DND-41 (cell line): ENCODE results near the gene PTPRN2.
A peak's percentile ranks its signal among the peaks of the same experiment; 100 is the strongest.

Source experiments
- ATAC-seq: fragments of 200-7000 bp; cut with Tn5 transposase; 3 replicates; pipeline ENCODE4 v1.9.1; 2021; ENCODE audit warnings: low read depth; ENCODE audit not compliant: insufficient read depth
- DNase-seq: peaks from one replicate; pipeline ENCODE4 v3.0.0-alpha.2; 2020
- H2AFZ ChIP-seq: 2 replicates; pipeline ENCODE4 v1.6.0; 2012; ENCODE audit warnings: low read depth, low read length
- H3K27ac ChIP-seq: 2 replicates; pipeline ENCODE4 v1.5.1; 2012; ENCODE audit warnings: low read length, inconsistent platforms
- H3K27me3 ChIP-seq: fragments of 200-600 bp; sonication (generic); 2 replicates; pipeline ENCODE4 v1.6.0; 2012; ENCODE audit warnings: low read length, mild to moderate bottlenecking, inconsistent platforms; ENCODE audit not compliant: insufficient read depth, poor library complexity
- H3K36me3 ChIP-seq: 2 replicates; pipeline ENCODE4 v1.5.1; 2012; ENCODE audit warnings: low read length, inconsistent platforms; ENCODE audit not compliant: insufficient read depth
- H3K4me1 ChIP-seq: 2 replicates; pipeline ENCODE4 v1.5.1; 2012; ENCODE audit warnings: mild to moderate bottlenecking, low read length; ENCODE audit not compliant: insufficient read depth
- H3K4me2 ChIP-seq: 2 replicates; pipeline ENCODE4 v1.6.0; 2012; ENCODE audit warnings: mild to moderate bottlenecking, moderate library complexity, low read length, inconsistent platforms; ENCODE audit not compliant: insufficient read depth
- H3K4me3 ChIP-seq, 2 experiments: fragments of 200-600 bp in 1 of 2; shearing (Covaris generic) in 1 of 2; 2 replicates each; pipeline ENCODE4 v1.5.1; 2012 to 2016; ENCODE audit warnings: inconsistent platforms in 2 of 2, low read length in 2 of 2, mild to moderate bottlenecking in 2 of 2, low read depth in 1 of 2, moderate library complexity in 1 of 2
- H3K79me2 ChIP-seq: 2 replicates; pipeline ENCODE4 v1.6.0; 2012; ENCODE audit warnings: low read length, inconsistent platforms; ENCODE audit not compliant: insufficient read depth
- H3K9ac ChIP-seq: 2 replicates; pipeline ENCODE4 v1.6.0; 2012; ENCODE audit warnings: low read depth, mild to moderate bottlenecking, inconsistent platforms, low read length, moderate library complexity
- H3K9me3 ChIP-seq: 2 replicates; pipeline ENCODE4 v1.5.1; 2012; ENCODE audit warnings: low read length, moderate library complexity, mild to moderate bottlenecking, inconsistent platforms; ENCODE audit not compliant: insufficient read depth, severe bottlenecking
- H4K20me1 ChIP-seq: 2 replicates; pipeline ENCODE4 v1.6.0; 2012; ENCODE audit warnings: low read length; ENCODE audit not compliant: insufficient read depth
- CTCF ChIP-seq: IDR thresholded peaks from 2 replicates; pipeline ENCODE4 v1.5.1; 2012; ENCODE audit warnings: borderline replicate concordance, low read length, moderate library complexity, mild to moderate bottlenecking; ENCODE audit not compliant: poor library complexity, severe bottlenecking; ENCODE audit errors: extremely low read depth
- EZH2 ChIP-seq: IDR thresholded peaks from 3 replicates; pipeline ENCODE4 v1.6.1; 2012; ENCODE audit warnings: borderline replicate concordance, low read depth, mild to moderate bottlenecking, moderate library complexity, low read length, inconsistent platforms; ENCODE audit not compliant: severe bottlenecking

PTPRN2 gene

GRCh38 chr7:158596745-158597144 lies 9.1 kb upstream of the PTPRN2 start:
- Histone ChIP-seq H3K79me2 (no peaks in the 10 kb centered on the region), H3K9me3 (peaks cover 13% of the 10 kb centered on the region), H3K27me3 (no peaks in the 10 kb centered on the region), H3K4me3 (no peak overlapping the region), H3K4me2 (no peak overlapping the region), H3K27ac (no peak overlapping the region), H4K20me1 (no peaks in the 10 kb centered on the region), H3K9ac (no peak overlapping the region), H2AFZ (no peak overlapping the region), H3K36me3 (peaks cover 4% of the 10 kb centered on the region; the same call in 1 of the 2 replicates), H3K4me1 (no peaks in the 10 kb centered on the region)
- TF ChIP-seq EZH2 (no peak), CTCF (no peak)
- DNase-seq (no peak), ATAC-seq (peak; percentile 21; the same call in 1 of the 3 replicates)

DNA sequence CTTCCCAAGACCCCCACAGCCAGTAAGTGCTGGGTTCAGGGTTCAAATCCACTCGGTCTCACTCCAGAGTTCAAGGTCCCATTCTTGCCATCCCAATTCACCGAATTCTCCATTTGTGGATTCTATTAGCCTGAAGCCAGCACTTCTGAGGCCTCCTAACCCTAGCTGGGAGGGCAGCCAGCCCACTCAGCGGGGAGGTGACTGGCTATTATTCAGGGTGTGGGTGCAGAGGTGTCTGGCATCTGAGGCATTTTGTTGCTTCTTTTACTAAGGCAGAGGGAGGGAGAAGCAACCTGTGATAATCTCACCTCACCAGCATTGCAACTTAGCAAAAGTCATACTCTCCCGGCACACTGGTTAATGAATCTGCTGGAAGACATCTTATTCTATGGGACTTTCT lies 8.7 kb upstream of the PTPRN2 start:
- no peak overlapping the region for H3K9ac ChIP-seq
- no peaks in the 10 kb centered on the region for H3K79me2 ChIP-seq
- no peaks in the 10 kb centered on the region for H4K20me1 ChIP-seq
- TF ChIP-seq EZH2: no peak
- no peak for TF ChIP-seq CTCF
- H3K27ac ChIP-seq: no peak overlapping the region
- H3K36me3 ChIP-seq: no peaks in the 10 kb centered on the region; the same call in 1 of the 2 replicates
- H3K4me3 ChIP-seq: no peak overlapping the region
- no peaks in the 10 kb centered on the region for H3K27me3 ChIP-seq
- H3K4me2 ChIP-seq: no peak overlapping the region
- ATAC-seq (0 out of 3 replicates have a peak, but pooled peaks have one; percentile 18), DNase-seq (no peak)
- H3K9me3 ChIP-seq: peaks cover 13% of the 10 kb centered on the region
- no peaks in the 10 kb centered on the region for H3K4me1 ChIP-seq
- H2AFZ ChIP-seq: no peak overlapping the region

- no peaks in the 10 kb centered on the region for H3K27me3 ChIP-seq
- no peaks in the 10 kb centered on the region for H3K79me2 ChIP-seq
- H4K20me1 ChIP-seq: no peaks in the 10 kb centered on the region
- H3K9me3 ChIP-seq: peaks cover 13% of the 10 kb centered on the region
- ATAC-seq (0 out of 3 replicates have a peak, but pooled peaks have one; percentile 47), DNase-seq (no peak)
- H2AFZ ChIP-seq: no peak overlapping the region
- no peak for TF ChIP-seq EZH2
- TF ChIP-seq CTCF: no peak
- no peak overlapping the region for H3K4me2 ChIP-seq
- no peaks in the 10 kb centered on the region for H3K4me1 ChIP-seq
- H3K27ac ChIP-seq: no peak overlapping the region
- H3K9ac ChIP-seq: no peak overlapping the region
- no peak overlapping the region for H3K4me3 ChIP-seq
- H3K36me3 ChIP-seq: no peaks in the 10 kb centered on the region
Observed at GRCh38 chr7:158595068-158595467, 7.4 kb upstream of the PTPRN2 start.

- no peaks in the 10 kb centered on the region for H3K27me3 ChIP-seq
- H3K4me2 ChIP-seq: no peak overlapping the region
- no peak for TF ChIP-seq CTCF
- no peak for TF ChIP-seq EZH2
Observed at GRCh38 chr7:158592541-158592940, 4.9 kb upstream of the PTPRN2 start.

More at GRCh38 chr7:158592541-158592940, 4.9 kb upstream of the PTPRN2 start:
- no peak for ATAC-seq
- no peak overlapping the region for H3K4me3 ChIP-seq
- H3K79me2 ChIP-seq: no peaks in the 10 kb centered on the region
- peaks cover 13% of the 10 kb centered on the region for H3K9me3 ChIP-seq
- H3K9ac ChIP-seq: no peak overlapping the region
- H3K36me3 ChIP-seq: no peaks in the 10 kb centered on the region
- no peak for DNase-seq
- H2AFZ ChIP-seq: no peak overlapping the region
- H3K4me1 ChIP-seq: no peaks in the 10 kb centered on the region
- no peak overlapping the region for H3K27ac ChIP-seq
- H4K20me1 ChIP-seq: no peaks in the 10 kb centered on the region
